ENCODE data around the gene DNAJC21.
"Not testable (repeated sequence)": the region's sequence is repeated elsewhere in the genome, so short reads cannot be mapped to it uniquely, and the experiment has no call there.

Gene DNAJC21

DNA sequence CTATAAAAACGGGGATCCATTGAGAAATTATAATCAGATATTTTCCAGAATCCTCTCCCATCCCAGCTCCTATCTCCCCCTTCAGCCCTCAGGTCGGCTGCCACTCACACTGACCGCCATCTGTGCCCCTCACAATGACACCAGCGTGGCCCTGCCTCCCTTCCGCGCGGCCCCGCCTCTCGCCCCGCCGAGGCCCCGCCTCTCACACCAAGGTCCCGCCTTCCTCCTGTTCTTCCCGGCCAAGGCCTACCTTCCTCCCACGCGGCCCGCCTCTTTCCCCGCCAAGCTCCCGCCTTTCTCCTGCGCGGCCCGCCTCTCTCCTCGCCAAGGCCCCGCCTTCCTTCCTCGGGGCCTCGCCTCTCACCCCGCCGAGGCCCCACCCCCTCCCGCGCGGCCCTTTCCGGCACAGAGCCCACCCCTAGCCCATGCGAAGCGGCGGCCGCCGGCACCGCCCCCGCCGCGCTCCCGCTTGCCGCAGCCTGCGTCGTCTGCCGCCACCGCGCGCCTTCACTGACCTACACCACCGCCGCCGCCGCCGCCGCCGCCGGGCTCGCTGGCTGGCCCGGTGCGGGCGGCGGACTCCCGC, at the start of gene DNAJC21:
Gene DNAJC21, plus strand, starts transcription at position 426 of the 586 bp plus-strand sequence. CDS start 261 bp downstream, outside the sequence.
- peak; percentile 99 for DNase-seq (ENCODE audit: low spot score)

DNA sequence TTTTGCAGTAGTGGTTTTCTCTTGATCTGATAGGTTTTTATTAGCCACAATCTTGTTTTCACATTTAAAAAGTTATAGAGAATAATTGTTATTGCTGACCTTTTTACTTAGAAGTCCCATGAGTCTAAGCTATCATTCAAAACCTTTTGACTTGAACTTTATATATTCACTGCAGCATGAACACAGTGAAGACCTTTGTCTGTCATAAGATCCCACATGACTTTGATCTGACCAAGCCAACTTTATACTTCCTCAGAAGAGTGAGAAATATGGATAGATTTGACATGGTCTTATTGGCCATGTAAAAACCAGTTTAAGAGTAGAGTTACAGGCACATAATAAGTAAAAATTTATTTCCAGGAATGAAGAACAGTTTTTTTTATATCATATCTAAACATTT, 48.1 kb upstream of the DNAJC21 start:
- no peak for DNase-seq (ENCODE audit: low spot score)

DNA sequence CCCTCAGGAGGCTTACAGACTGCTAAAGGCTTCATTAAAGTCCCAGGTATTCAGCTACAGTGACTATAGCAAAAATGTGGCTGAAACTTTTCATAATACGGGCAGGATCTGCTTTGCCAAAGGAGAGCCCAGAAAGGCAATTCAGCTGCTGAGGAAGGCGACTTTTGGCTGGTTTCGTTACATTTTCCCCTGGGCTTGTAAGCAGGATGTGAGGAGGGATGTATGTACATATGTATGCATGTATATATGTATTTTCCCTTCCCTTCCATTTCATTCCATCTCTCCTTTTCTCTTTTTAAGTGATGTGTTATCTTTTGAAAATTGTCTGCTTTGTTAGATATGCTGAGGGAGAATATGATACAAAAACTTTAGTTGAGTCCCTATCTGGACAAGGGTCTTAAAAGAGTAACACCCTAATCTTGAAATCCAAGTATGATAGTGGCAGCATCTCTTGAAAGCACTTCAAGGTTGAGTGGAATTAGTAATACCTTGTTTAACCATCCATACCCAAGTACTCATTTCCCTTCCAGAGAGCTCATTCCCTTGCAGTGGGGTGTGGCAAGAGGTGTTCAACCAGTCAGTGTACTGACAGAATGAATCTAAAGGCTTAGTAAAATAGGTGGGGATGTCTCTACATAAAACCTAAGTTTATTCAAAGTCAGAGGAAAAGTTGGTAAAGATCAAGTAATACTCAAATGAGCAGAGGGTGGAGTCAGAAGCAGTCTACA, 42.8 kb upstream of the DNAJC21 start:
- DNase-seq (ENCODE audit: low spot score): no peak

DNA sequence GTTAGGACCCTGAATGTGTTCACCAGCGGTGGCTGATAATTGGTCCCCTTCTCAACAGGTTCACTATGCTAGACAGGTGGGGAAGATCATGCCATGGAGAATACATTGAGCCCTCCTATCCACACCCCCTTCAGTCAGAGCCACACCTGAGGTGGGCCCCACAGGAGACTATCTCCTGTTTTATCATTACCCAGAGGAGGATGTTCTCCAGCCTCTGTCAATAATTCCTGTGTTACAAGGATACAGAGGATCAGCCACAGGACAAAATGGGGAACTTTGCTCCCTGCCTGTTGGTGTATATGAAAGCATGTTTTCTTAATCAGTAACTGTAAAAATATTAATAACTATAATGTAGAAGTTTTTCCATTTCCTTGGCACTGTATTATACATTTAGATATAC, 40.0 kb upstream of the DNAJC21 start:
- no peak for DNase-seq (ENCODE audit: low spot score)

DNA sequence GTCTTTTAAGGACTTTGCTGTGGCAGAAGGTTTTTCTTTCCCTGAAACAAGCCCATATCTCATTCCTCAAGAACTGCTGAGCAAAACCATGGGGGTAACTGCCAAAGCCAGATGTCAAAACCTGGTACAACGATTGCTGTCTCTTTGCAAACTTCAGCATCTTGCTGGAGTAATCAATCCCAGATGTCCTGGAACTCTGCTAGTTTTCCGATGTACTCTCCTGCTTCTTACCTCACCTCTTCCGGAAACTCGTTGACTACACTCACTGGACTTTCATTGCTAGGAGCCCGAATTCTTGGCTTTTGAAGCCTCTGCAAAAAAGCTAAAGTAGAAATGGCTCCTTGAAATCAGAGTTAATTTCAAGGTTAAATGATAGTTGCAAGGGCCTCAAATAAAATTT, 37.4 kb upstream of the DNAJC21 start:
- DNase-seq (ENCODE audit: low spot score): no peak

DNA sequence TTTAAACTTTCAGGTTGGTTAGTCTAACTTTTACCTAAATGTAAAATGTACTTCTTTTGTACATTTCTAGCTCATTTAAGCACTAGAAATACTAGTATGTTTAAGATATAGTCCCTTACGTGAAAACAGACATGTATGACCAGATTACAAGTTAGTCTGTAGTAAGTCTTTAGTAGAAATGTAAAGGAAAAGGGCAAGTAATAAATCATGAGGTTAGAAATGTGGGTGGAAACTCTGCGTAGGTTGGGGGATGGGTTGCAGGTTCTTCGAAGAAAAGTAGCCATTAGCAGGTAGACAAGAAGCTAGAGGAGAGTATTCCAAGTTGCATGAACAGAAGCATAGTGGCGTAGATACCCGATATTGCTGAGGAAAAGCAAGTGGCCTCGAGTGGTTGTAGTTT, 36.9 kb upstream of the DNAJC21 start:
- DNase-seq (ENCODE audit: low spot score): no peak

DNA sequence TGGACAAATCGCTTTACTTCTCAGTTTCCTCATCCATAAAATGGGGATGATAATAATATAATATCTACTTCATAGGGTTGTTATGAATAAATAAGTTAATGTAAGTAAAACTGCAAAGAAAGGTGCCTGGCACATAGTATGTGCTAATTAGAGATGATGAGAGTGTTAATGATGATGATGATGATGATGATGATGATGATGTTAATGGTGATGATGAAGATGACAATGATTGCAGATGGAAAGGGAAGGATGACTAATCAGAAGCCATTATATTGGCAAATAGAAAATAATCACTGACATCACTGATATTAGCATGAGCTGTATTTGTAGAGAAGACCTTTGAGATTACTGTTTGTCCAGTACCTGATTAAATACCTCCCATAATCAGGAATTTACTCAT, 34.6 kb upstream of the DNAJC21 start:
- no peak for DNase-seq (ENCODE audit: low spot score)

DNA sequence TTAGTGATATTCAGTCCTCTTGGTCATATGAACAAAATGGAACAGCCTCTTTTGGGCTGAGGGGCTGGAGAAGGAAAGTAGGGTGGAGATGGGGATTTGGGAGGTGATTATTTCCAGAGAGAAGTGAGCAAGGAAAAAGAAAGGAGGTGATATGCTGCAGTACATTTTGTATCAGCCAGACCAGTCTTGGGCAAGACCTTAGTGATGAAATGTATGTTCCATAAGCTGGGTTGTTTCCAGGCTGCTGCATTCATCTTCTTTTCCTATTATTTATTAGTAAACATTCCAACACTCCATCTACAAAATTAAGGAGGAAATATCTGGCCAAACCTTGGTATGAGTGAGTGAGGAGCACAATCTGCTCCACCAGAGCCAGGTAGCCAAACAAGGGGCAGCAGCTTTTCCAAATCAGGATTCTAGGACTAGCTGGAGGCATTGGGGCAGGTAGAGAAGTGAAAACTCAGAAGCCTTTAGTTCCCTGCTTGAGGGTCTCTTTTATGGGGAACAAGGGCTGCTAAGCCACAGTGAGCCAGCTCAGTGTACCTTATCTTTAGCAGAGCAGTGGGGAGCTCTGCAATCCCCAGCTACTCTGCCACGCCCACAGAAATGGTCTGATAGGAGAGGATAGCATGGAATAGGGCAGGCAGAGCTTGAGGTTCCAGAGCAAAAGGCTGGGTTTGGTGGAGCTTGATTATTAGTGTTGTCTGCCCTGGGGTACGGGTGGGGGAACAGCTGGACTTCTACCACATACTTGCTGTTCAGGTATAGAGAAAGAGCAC, 33.5 kb upstream of the DNAJC21 start:
- no peak for DNase-seq (ENCODE audit: low spot score)

DNA sequence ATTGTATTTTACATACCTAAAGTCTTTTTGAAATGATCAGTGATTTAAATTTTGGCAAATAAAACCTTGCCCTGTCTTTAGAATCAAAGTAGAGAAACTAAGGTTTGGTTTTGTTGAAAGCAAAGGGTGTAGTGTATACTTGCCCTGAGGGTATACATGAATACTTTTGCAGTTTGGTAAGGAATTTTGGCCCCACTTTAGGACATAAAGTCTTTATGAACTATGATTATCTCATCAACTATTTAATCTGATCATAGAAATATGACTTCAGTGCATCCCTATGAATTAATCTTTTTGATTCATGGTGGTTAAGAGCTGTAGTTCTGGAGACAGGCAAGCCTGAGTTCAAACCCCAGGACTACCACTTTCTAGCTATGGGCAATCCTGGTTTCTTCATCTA, 31.7 kb upstream of the DNAJC21 start:
- no peak for DNase-seq (ENCODE audit: low spot score)

DNA sequence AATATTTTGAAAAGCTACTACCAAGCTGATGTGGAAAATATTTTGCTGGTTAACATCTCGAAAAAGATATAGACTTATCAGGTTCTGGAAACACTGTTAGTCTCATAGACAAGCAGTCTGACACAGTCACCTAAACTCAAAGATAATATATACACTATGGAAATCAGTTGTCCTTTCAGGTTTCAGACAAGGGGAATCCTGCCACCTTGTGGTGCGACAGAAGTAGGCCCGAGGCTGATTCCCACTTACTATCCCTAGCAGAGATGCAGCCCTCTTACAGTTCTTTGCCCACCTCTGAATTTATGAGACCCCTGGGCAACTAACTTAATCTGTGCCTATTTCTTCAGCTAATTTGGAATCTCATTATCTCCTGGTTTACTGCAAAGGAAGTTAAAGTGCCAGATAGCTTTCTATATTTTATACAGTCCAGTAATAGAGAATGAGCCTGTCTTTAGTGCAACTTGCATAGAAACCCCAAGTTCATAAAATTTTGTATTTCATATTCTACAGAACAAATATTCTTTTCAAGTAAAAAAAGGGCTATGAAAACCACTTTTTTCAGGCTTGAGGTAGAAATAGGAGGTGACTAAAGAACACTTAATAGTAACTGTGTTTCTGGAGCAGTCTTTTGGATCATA, 31.0 kb upstream of the DNAJC21 start:
- DNase-seq (ENCODE audit: low spot score): peak; percentile 80

DNA sequence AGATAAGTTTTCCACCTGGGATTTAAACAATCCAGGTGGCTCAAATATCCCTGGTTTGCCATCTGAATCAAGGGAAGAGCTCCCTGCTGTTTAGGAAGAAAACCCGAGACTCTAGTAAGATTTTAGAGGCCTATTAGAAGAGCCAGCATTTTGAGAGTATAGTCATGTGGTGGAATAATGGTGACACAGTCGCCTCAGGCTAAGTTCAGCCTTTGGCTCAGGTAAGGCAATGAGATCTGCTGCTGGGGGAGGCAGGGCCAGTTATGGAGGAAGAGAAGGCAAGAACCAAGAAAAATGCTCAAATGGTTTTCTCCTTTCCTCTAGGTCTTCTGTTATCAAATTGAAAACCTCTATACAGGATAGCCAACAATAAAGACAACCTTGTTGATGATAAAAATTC, 30.3 kb upstream of the DNAJC21 start:
- no peak for DNase-seq (ENCODE audit: low spot score)

DNA sequence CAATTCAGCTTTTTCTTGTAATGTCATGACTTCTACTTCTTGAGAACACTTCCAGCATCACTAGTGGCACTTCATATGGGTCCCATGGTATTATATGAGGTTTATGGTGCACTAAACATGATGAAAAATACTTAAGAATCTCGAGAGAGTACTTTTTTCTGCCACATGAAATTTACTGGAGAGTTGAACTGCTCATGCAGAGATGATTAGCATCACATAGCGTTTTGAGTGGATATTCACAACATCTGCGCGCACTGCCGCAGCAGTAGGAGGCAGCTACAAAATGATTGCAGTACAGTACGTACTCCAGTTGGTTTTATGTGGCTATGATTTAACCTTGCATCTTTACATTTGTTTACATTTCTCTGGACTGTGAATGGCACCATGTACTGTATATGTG, 28.7 kb upstream of the DNAJC21 start:
- no peak for DNase-seq (ENCODE audit: low spot score)

DNA sequence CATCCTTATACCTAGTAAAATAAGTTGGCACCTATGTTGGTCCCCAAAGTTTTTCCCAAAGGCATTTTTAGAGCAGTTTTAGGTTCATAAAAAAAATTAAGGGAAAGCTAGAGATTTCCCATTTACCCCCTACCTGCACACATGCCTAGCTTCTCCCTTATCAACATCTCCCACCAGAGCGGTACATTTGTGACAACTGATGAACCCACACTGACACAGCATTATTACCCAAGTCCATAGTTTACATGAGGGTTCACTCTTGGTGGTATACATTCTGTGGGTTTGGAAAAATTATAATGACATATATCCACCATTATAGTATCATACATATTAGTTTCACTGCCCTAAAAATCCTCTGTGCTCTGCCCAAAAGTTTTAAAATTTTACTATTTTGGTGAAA, 26.1 kb upstream of the DNAJC21 start:
- DNase-seq (ENCODE audit: low spot score): no peak

DNA sequence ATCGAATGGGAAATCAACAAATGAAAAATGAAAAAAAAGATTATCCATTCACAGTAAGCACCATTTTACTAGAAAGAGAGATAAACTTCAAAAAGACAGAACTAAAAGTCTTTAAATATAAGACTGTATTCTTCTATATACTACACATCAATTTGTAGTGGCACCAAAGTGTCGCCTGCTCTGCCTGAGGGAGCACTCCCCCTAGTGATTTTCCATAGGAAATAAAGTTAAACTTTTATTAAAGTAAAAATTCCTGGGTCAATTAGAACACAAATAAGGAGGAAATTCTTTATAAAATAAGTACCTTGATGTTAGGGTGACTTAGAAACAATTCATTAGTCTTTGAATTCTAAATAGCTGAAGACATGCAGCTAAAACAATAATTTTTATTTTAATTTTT, 23.8 kb upstream of the DNAJC21 start:
- no peak for DNase-seq (ENCODE audit: low spot score)

DNA sequence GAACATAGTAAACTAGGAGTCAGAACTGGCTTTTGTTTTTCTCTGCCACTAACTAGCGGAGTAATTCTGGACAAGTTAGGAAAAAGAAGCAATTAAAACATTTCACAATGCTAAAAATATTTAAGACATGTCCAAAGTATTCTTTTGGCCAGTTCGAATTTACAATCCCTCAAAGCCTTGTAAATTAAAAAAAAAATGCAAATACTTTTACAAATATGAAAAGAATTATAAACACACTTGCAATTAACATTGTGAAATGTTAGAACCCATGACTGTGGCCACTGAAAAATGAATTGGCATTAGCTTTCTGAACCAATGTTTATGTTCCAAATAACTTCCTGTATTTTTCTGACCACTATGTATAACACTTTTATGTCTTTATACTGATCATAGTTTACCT, 16.3 kb upstream of the DNAJC21 start:
- no peak for DNase-seq (ENCODE audit: low spot score)

DNA sequence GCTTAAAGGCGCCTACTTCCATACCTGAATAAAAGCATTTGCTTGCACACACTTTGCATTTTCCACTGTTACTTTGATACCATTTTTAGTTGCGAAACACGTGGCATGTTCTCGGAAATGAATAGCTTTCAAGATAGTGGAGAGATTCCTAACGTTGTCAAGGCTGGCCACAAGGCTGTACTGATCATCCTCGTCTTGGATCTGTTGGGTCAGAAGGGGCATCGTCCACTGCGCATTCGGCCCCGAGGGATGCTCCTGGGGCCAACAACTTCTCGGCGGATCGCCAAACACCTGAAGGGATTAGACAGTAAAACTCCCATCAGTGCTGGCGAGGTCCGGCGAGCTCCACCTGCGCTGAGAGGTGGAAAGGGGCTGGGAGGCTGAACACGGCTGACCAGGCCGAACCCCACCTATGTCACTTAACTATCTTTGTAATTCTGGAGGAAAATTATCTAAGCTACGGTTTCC, 14.7 kb upstream of the DNAJC21 start:
- DNase-seq (ENCODE audit: low spot score): no peak

DNA sequence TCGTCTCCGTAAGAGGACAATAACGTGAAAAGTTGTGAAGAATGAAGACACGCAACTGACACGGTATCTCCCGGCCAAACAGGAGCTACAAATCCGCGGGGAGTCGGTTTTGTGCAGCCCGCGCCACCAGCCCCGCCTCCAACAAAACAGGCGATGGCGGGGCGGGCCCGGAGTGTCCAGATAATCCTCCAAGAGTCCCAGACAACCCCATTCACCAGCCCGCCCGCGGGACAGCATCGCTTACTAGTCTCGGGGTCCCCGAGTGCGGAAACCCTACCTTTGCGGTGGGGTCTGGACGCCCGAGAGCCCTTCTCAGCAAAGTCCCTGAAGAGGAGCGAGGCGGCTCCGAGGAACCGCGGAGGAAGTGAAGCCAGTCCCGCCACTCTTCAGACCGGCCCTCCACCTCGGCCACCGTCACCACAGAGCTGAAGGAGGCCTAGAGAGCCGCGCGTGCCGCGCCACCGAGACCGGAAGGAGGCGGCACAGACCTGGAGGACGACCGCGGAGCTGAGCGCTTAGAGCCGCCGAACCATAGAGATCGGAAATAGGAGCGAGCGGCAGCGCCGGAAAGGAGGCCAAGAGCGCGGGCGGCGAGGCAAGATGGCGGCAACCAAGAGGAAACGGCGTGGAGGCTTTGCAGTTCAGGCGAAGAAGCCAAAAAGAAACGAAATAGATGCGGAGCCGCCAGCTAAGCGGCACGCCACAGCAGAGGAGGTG, 14.1 kb upstream of the DNAJC21 start, which contains the start of the genes BRIX1 and RAD1:
Gene BRIX1, plus strand, starts transcription at position 573 of the 717 bp plus-strand sequence. Its CDS starts 28 bp downstream, at position 601.
Gene RAD1, minus strand, starts transcription at position 366 of the 717 bp plus-strand sequence. CDS start 612 bp downstream, outside the sequence.
- peak; percentile 97 for DNase-seq (ENCODE audit: low spot score)

DNA sequence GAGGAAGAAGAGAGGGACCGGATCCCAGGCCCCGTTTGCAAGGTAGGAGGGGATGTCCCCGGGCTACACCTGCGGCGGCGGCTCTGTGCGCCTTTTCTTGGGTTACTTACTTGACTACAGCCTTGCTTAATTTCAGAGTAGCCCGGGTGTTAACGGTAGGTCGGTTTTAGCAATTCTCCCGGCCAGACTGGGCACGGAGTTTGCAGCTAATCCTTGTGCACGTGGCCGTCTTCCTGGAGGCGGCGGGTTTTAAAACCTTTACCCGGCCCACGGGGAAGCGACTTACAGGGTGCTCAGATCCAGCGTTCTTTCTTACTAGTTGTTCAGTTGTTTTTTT, 13.5 kb upstream of the DNAJC21 start:
- DNase-seq (ENCODE audit: low spot score): no peak

DNA sequence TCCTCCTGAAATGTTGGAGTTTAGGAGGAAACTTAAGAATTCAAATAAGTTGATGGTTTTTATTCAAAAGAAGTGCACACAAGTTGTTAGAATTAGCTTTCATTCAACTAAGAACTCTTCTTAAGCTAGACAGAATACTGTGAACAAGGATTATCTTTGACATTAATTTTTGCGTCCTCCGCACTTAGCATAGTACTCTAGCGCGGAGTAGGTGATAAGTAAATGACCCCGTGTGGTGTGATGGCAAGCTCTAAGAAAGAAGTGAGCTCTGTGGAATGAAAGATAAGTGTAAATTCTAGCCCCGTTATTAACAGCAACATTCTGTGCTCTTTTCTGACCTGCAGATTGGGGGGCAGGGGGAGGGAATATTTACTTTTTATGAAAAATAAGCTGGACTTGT, 12.8 kb upstream of the DNAJC21 start:
- no peak for DNase-seq (ENCODE audit: low spot score)

DNA sequence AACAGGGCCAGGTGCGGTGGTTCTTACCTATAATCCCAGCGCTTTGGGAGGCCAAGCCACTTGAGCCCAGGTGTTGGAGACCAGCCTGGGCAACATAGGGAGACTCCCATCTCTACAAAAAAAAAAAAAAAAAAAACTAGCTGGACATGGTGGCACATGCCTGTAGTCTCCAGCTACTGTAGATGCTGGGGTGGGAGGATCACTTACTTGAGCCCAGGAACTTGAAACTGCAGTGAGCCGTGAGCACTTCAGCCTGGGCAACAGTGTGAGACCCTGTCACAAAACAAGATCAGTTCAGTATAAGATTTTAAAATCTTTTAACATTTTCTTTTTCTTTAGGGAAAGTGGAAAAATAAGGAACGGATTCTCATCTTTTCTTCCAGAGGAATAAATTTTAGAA, 11.3 kb upstream of the DNAJC21 start:
- DNase-seq (ENCODE audit: low spot score): no peak

DNA sequence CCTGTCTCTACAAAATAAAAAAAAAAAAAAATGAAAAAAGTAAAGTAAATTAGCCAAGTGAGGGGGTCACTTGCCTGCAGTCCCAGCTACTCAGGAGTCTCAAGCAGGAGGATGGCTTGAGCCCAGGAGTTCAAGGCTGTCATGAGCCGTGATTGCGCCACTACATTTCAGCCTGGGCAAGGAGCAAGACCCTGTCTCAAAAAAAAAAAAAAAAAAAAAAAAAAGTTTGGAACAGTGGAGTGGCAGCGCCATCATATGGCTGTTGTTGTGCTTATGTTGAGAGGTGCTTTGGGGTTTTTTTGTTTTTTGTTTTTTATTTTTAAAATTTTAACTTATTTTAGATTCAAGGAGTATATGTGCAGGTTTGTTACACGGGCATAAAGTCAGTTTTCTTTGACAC, 10.3 kb upstream of the DNAJC21 start:
- DNase-seq (ENCODE audit: low spot score): no peak

DNA sequence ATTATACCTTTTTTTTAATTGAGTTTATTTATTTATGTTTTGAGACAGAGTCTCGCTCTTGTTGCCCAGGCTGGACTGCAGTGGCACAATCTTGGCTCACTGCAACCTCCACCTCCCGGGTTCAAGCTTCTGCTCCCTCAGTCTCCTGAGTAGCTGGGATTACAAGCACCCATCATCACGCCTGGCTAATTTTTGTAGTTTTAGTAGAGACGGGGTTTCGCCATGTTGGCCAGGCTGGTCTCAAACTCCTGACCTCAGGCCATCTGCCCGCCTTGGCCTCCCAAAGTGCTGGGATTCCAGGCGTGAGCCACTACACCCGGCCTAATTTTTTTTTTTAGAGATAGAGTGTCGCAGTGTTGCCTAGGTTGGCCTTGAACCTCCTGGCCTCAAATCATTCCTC, 6.1 kb upstream of the DNAJC21 start:
- not testable (repeated sequence) for DNase-seq (ENCODE audit: low spot score)
